HepG2 (cell line): Measurements from ENCODE around the gene ADIPOR1. TPM values are rescaled to one million over a fixed set of nuclear protein-coding genes. Genes with fewer than 3 reads are reported as not detected.
A peak's percentile ranks its signal among the peaks of the same experiment; 100 is the strongest.

Experiments used
- AGO2 ChIP-seq: fragments of 200-400 bp; formaldehyde crosslinking; optimal IDR thresholded peaks from 2 replicates; pipeline ENCODE3; 2017; ENCODE audit warnings: mild to moderate bottlenecking, low read depth, low read length, moderate library complexity
- ARNT ChIP-seq: fragments of 450-650 bp; IDR thresholded peaks from 2 replicates; pipeline ENCODE4 v1.6.1; 2017
- DMAP1 ChIP-seq: IDR thresholded peaks from 2 replicates; pipeline ENCODE4 v1.6.1; 2016
- EEA1 ChIP-seq: sonication (generic); formaldehyde crosslinking; IDR thresholded peaks from 2 replicates; pipeline ENCODE4 v1.5.1; 2020; ENCODE audit warnings: mild to moderate bottlenecking, missing genetic modification reagents, borderline replicate concordance
- FOXP1 ChIP-seq, 2 experiments: fragments of 450-650 bp in 1 of 2; IDR thresholded peaks; 2 replicates each; pipeline ENCODE4 v1.6.1; 2017 to 2018; ENCODE audit warnings: antibody characterized with exemption in 1 of 2
- HCFC1 ChIP-seq: fragments of 150-350 bp; IDR thresholded peaks from 2 replicates; pipeline ENCODE4 v1.6.1; 2014; ENCODE audit warnings: low read depth, low read length
- PHF8 ChIP-seq: sonication (generic); formaldehyde crosslinking; IDR thresholded peaks from 2 replicates; pipeline ENCODE4 v1.5.0; 2020; ENCODE audit warnings: missing genetic modification reagents
- SKI ChIP-seq: fragments of 450-650 bp; IDR thresholded peaks from one replicate; pipeline ENCODE4 v1.6.1; 2018; ENCODE audit warnings: mild to moderate bottlenecking; ENCODE audit not compliant: partially characterized antibody
- SP140L ChIP-seq: sonication (generic); formaldehyde crosslinking; IDR thresholded peaks from 2 replicates; pipeline ENCODE4 v1.4.0; 2020; ENCODE audit warnings: missing genetic modification reagents, borderline replicate concordance
- TMF1 ChIP-seq: sonication (generic); formaldehyde crosslinking; IDR thresholded peaks from 2 replicates; pipeline ENCODE4 v1.8.1; 2022; ENCODE audit warnings: low read depth, missing genetic modification reagents
- ZBTB40 ChIP-seq, 2 experiments: fragments of 450-650 bp in 1 of 2; sonication (generic) in 1 of 2; formaldehyde crosslinking in 1 of 2; IDR thresholded peaks; 2 replicates each; pipeline versions ENCODE4 v1.6.1 to v1.8.0; 2016 to 2022; ENCODE audit warnings: antibody characterized with exemption in 1 of 2, mild to moderate bottlenecking in 1 of 2, missing genetic modification reagents in 1 of 2
- ZNF138 ChIP-seq: sonication (generic); formaldehyde crosslinking; IDR thresholded peaks from 2 replicates; pipeline ENCODE4 v1.5.0; 2020; ENCODE audit warnings: mild to moderate bottlenecking, low read depth, missing genetic modification reagents
- ZNF503 ChIP-seq: sonication (generic); formaldehyde crosslinking; IDR thresholded peaks from 2 replicates; pipeline ENCODE4 v1.4.0; 2020; ENCODE audit warnings: missing genetic modification reagents
- ZNF512 ChIP-seq: sonication (generic); formaldehyde crosslinking; IDR thresholded peaks from 2 replicates; pipeline ENCODE4 v1.4.0; 2020; ENCODE audit warnings: mild to moderate bottlenecking, missing genetic modification reagents
- ZNF543 ChIP-seq: sonication (generic); formaldehyde crosslinking; IDR thresholded peaks from 2 replicates; pipeline ENCODE4 v1.4.0; 2020; ENCODE audit warnings: mild to moderate bottlenecking, missing genetic modification reagents
- ZNF615 ChIP-seq: sonication (generic); formaldehyde crosslinking; IDR thresholded peaks from 2 replicates; pipeline ENCODE4 v1.5.0; 2020; ENCODE audit warnings: mild to moderate bottlenecking, missing genetic modification reagents, borderline replicate concordance
- polyA plus RNA-seq, 8 experiments: library from polyadenylated mRNA; depleted of rRNA in 3 of 8; stranded (reverse) in 7 of 8; unstranded in 1 of 8; fragments of >200 nt; fragmentation: Illumina TruSeq in 4 of 8; extraction: Trizol in 4 of 8; gene quantifications; 2 replicates each; pipeline versions ENCODE4 v1.2.1 to v1.2.3, GENCODE V29; 2011 to 2016; ENCODE audit warnings: low read depth in 4 of 8, missing spikeins in 1 of 8, mixed read lengths in 1 of 8; ENCODE audit not compliant: insufficient read depth in 1 of 8
- total RNA-seq, 5 experiments: library from RNA; depleted of rRNA; stranded (reverse); fragments of >200 nt; fragmentation: Illumina TruSeq; extraction: Trizol; gene quantifications; 2 replicates each; pipeline ENCODE4 v1.2.3, GENCODE V29; 2016; ENCODE audit warnings: low read depth in 1 of 5

The ADIPOR1 gene
- total and polyA plus RNA-seq, 2 of the 13 experiments (the other 11 are each of a cell fraction or from before 2014, with no cell fraction given): 60.0 to 141 TPM

- TF ChIP-seq ZNF503 (CRISPR knock-in tag): peak; percentile 60; the same call in 1 of the 2 replicates
- TF ChIP-seq FOXP1 (IDR thresholded peaks at IDR 0.05): no peak
- TF ChIP-seq FOXP1 (CRISPR knock-in tag; IDR thresholded peaks at IDR 0.05): 0 out of 2 replicates have a peak, but pooled peaks have one; percentile 29
- peak; percentile 89 for TF ChIP-seq DMAP1
- TF ChIP-seq ZNF615 (CRISPR knock-in tag): peak; percentile 80
- peak; percentile 91; the same call in 1 of the 2 replicates for TF ChIP-seq EEA1 (CRISPR knock-in tag)
- TF ChIP-seq ZNF138 (CRISPR knock-in tag): peak; percentile 65; the same call in 1 of the 2 replicates
- TF ChIP-seq ARNT: no peak
- TF ChIP-seq HCFC1: peak; percentile 69
- TF ChIP-seq SKI: peak; percentile 75
- TF ChIP-seq AGO2: peak; percentile 42
- peak; percentile 96 for TF ChIP-seq PHF8 (CRISPR knock-in tag)
- TF ChIP-seq ZNF512 (CRISPR knock-in tag): no peak
- TF ChIP-seq SP140L: no peak; the same call in 1 of the 2 replicates
- peak; percentile 23; the same call in 1 of the 2 replicates for TF ChIP-seq TMF1 (CRISPR knock-in tag)
- TF ChIP-seq ZBTB40 (IDR thresholded peaks at IDR 0.05): no peak
- peak; percentile 83 for TF ChIP-seq ZBTB40 (CRISPR knock-in tag; IDR thresholded peaks at IDR 0.05)
- peak; percentile 79 for TF ChIP-seq ZNF543 (CRISPR knock-in tag)
Observed at GRCh38 chr1:202926581-202927491, 31.3 kb downstream of the ADIPOR1 start, which contains the start of gene KLHL12 (continued).
